Purkinje cell (primary cell): ENCODE measurements around the gene THRAP3. TPM values are rescaled to one million over a fixed set of nuclear protein-coding genes. Genes with fewer than 3 reads are reported as not detected.

ENCODE experiments used
- polyA plus RNA-seq: library from polyadenylated mRNA; unstranded; fragments of >200 nt; fragmentation: Nextera tagmentation; gene quantifications from 2 replicates; pipeline ENCODE4 v1.2.1, GENCODE V29; 2014

THRAP3 gene
- 44.4 and 61.2 TPM in 2 replicates for polyA plus RNA-seq

GRCh38 chr1:36223996-36224536, at the start of gene THRAP3:
Gene THRAP3 (plus strand): TSS chr1:36224443. CDS start chr1:36282564, 58,121 bp downstream.

DNA sequence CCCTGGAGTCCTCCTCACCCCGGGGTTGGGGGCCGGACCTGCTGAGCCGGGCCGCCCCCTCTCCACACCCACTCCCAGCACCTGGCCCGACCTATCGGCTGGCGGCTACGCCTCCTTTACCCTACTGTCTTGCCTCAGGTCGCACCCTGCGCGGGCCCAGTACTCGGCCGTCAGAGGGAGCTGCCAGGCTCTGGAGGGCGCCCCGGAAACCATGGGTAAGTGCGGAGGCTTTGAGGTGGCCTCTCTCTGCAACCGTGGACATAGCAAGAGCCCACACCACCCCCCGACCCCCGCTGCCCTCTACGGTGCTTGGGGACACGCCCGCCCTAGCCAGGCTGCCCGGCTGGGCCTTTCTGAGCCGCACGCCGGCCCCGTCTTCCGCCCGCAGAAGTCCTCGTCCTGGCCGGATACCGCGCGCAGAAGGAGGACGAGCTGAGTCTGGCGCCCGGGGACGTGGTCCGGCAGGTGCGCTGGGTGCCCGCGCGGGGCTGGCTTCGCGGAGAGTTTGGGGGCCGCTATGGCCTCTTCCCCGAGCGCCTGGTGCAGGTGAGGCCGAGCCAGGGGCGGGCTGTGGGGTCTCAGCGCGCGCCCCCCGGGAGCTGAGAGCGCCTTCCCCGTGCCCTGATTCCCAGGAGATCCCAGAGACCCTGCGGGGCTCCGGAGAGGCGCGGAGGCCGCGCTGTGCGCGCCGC, 82.1 kb downstream of the THRAP3 start, which contains the start of gene SH3D21:
TSS of gene SH3D21 (plus strand) at position 159 of the 692 bp plus-strand sequence. CDS start at position 212, 53 bp downstream.

GRCh38 chr1:36323636-36324352, 99.6 kb downstream of the THRAP3 start, which contains the start of gene EVA1B:
Gene EVA1B (minus strand): TSS chr1:36323645. CDS start chr1:36323037, 608 bp downstream.

Other genes with a start within 250 kb of the THRAP3 start
- gene TEKT2, start 140.3 kb upstream of the THRAP3 start, polyA plus RNA-seq, result not detected in 2 replicates
- 10.2 and 15.0 TPM in 2 replicates for gene ADPRS, start 135.6 kb upstream of the THRAP3 start, polyA plus RNA-seq
- gene COL8A2, start 99.2 kb upstream of the THRAP3 start, polyA plus RNA-seq, result 0.07 TPM in 1 of 2 replicates, not detected in the other
- 18.7 and 23.2 TPM in 2 replicates for gene TRAPPC3, start 75.0 kb upstream of the THRAP3 start, polyA plus RNA-seq
- 32.5 and 33.0 TPM in 2 replicates for gene MAP7D1, start 68.3 kb upstream of the THRAP3 start, polyA plus RNA-seq
- 0.13 and 0.73 TPM in 2 replicates for gene SH3D21, start 81.9 kb downstream of the THRAP3 start, polyA plus RNA-seq
- 0.24 TPM in 1 of 2 replicates, not detected in the other for gene EVA1B, start 99.2 kb downstream of the THRAP3 start, polyA plus RNA-seq
- gene STK40, start 161.5 kb downstream of the THRAP3 start, polyA plus RNA-seq, result 0.39 and 1.2 TPM in 2 replicates
- 37.8 and 55.1 TPM in 2 replicates for gene LSM10, start 173.5 kb downstream of the THRAP3 start, polyA plus RNA-seq
- 51.8 and 57.1 TPM in 2 replicates for gene OSCP1, start 226.0 kb downstream of the THRAP3 start, polyA plus RNA-seq
- 90.8 and 109 TPM in 2 replicates for gene MRPS15, start 239.9 kb downstream of the THRAP3 start, polyA plus RNA-seq